Myocyte (in vitro differentiated cells): Measurements from ENCODE around the gene EMX2. TPM values are rescaled to one million over a fixed set of nuclear protein-coding genes. Genes with fewer than 3 reads are reported as not detected.

Experiments used
- DNase-seq: peaks from one replicate; pipeline ENCODE4 v3.0.0-alpha.2; 2012; ENCODE audit warnings: low read depth
- total RNA-seq: library from RNA; depleted of rRNA; stranded (reverse); fragments of >200 nt; gene quantifications from 2 replicates; pipeline ENCODE4 v1.2.3, GENCODE V29; 2014

The EMX2 gene
- total RNA-seq, 1 donor from 2014 or later, result not detected

GRCh38 chr10:117531371-117532002 lies 11.1 kb upstream of the EMX2 start:
- DNase-seq, result no peak

DNA sequence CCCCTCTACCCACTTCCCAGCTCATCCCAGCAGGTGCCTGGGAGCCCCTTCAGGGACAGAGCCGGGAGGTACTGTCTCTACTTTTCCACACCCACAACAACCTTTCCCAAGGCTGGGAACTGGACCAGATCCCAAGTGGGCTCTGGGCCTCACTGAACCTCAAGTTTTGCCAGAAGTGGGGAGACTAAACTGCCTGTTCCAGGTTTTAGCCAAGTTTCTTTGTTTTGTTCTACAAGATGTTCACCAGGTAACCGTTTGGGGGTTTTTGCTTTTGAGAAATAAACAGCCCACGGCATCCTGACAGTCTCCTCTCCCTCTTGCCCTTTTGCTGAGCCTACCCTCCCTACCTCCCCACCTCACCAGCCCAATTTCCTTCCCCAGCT lies 10.6 kb upstream of the EMX2 start:
- DNase-seq, result no peak

- DNase-seq, result no peak
Measured at GRCh38 chr10:117532451-117533107, 10.0 kb upstream of the EMX2 start.

GRCh38 chr10:117533507-117534281 lies 8.9 kb upstream of the EMX2 start:
- DNase-seq, result no peak

DNA sequence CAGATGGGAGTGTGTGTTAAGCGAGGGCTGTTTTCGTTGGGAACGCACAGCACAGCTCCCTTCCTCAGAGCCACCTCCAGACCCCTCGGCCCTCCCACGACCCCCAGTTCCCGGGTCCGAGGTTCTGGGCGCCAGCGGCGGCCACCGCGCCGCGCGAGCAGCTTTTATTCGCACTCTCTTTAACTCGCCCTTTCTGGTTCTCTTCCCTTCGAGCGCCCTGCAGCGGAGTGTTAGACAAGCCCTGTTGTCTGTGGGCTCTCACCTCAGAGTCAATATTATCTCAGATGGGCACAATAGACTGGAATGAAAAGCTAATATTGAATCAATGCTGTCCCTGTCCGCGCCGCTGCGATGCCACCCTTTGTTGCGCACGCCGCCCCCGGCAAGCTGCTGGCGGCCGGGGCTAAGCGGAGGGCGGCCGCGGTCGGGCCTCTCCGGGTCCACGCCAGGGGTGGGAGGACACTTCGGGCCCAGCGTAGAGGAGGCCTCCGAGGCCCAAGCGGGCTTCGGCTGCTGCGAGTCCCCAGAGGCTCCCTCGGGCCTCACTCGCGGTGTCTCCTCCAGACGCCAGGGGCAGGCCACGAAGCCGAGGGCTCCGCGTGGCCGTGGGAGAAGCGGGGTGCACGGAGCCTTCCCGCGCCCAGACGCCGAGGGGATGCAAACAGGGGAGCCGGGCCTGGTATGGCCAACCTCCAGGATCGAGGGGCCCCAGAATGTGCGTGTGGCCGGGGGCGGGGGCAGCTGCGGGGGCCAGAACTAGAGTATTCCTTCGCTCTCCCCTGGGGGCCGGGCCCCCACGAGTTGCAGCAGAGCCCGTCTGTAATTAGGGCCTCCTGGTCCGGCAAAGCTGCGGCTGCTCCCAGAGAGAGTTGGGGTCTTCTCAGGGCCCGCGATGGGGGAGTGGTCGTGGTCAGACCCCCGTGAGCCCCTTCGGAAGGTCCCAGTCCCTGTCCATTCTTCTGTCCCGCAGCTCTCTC lies 7.9 kb upstream of the EMX2 start:
- DNase-seq, result no peak

DNA sequence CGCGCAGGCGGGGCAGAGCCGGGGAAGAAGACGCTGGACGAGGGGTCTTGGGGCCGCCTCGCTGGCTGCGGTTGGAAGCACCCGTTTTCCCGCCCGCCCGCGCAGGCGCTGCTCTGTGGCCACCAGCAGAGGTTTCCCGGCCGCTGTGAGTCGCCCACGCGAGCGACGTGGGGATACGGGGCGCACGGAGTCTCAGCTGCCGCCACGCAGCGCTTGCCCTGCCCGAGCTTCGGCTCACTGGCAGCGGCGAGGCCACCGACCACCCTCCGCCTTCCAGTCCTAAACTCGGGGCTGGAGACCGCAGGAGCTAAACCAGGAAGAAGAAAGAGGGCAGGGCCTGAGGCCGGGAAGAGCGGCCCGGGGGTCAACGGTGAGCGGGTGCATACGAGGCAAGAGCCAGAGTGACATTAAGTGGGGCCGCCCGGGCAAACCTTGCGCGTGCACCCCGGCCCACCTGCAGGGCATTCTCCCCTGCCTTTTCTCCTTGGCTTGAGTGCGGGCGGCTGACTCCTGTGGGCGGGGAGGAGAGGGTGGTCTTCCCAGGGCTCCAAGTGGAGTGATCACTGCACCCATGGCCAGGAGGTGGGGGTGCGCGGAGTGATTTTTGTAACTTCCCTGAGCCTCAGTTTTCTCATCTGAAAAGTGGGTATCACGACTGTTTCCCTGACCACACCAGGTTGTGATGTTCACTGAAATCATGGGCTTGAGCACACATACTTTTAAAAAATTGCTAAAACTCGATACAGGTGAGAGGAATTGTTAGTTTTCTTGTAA lies 7.1 kb upstream of the EMX2 start:
- DNase-seq, result no peak

GRCh38 chr10:117536072-117536865 lies 6.3 kb upstream of the EMX2 start:
- DNase-seq, result no peak

DNA sequence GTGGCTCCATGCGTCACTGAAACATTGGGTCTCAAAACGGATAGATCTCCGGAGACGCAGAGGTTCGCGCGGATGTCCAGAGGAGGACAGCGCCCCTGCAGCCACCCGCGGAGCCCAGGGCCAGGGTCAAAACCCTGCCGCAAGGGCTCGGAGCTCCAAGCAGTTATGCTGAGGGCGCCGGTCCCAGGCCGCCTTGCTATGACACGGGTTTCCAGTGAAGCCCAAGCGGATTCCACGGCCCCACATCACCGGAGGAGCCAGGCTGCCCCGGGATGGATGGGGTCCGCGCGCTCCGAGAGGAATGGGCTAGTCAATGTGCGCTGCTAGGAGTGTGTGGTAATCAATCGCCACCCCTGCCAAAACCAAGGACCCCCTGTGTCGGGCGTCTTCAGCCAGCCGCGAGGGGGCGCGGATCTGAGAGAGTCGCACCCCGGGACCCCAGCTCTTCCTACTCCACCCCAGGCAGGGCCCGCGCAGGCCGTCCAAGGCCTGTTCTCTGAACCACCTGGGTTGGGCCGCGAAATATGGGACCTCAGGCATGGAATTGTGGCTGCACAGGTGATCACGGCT lies 5.6 kb upstream of the EMX2 start:
- no peak for DNase-seq

DNA sequence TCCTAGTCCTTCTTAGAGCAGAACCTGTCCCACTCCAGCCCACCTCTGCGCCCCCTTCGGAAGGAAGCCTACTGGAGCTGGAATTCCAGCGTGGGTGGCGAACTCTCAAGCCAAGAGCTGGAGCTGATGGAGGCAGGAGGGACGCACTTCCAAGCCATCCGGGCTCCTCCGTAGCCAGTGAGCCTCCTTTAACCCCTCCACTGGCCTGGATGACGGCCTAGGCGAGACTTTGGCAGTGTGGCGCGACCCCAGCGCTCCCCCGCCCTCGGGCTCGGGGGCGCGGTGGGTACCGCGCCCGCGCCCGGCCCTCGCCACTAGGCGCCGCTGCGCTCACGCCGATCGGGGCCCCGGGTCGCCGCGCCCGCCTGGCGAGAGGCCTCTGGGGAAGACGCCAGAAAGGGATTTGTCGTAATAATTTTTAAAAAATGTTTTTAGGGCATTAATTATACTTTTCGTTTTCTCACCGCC lies 5.1 kb upstream of the EMX2 start:
- no peak for DNase-seq

DNA sequence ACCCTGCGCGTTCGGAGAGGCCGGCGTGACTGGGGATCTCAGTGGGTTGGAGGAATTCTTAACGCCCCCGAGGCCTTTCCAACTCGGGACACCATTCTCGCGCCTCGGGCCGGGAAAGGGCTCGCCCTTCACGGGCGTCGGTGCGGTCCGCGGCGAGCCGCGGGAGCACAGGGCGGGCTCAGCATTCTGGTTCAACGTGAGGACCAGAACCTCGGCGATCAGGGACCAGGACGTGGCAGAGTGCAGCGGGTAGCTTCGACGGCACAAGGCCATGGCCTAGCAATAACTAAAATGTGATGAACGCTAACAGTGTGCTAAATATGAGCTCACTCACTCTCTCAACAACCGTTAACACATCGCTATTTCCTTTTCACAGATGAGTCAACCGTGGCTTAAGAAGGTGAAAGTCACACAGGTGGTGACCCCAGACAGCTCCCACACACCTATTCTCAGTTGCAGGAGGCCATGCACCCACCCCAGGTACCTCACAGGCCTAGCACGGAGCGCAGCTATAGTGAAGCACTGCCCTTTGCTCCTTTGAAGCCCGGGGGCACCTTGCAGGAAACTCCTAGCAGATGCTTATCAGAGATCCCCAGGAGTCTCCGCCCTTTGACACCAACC lies 4.5 kb upstream of the EMX2 start:
- DNase-seq, result no peak

DNA sequence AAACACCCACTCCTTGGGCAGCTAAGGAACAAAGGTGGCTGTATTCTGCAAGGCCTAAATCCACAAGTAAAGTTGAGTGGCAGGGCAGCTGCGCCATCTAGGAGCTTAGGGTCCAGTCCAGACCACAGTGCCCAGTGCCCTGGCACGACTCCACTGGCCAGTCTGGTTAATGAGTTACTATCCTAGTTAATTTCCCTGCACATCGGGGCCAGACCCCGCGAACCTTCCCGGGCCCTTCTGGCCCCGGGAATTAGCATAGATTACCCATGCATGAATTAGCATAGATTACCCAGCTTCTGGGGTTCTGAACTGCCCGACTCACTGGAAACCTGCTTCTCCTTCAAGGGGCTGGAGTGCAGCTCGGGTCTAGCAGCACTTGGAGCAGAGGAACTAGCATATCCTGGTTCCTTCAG lies 3.2 kb upstream of the EMX2 start:
- DNase-seq, result peak; percentile 65

- no peak for DNase-seq
Measured at GRCh38 chr10:117539903-117540639, 2.5 kb upstream of the EMX2 start.

DNA sequence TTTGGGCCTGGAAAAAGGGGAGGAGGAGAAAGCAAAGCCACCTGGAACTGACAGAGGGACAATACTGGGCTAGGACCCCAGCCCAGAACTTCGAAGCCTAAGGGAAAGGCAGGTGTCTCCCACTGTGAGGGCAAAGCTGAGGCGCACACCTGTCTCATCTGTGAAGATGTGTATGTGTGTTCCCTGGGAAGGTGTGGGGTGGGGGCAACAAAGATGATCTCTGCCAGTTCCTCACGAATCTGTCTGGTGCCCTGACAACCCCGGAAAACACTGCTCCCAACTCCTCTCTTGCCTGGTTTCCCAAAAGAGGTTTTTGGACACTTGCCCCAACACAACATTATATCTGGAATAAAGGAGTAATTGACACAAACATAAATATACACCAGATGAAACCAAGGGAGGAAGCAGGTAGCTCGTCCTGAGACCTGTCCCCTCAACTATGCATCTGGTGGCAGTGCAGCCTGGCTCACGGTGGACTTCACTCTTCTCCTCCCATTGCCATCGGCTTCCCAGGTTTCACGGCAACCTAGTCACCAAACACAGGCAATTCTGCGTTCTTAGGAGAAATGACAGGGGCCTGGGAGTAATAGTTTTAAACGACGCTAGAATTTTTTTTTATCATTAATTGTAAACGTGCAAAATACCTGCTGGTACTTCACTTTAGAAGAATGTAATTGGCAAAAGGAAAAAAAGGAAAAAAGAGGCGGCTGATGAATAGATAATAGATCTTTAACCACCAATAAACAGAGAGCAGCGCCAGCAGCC lies 1.7 kb upstream of the EMX2 start:
- DNase-seq, result no peak

- no peak for DNase-seq
Measured at GRCh38 chr10:117541405-117541908, 1.1 kb upstream of the EMX2 start.

DNA sequence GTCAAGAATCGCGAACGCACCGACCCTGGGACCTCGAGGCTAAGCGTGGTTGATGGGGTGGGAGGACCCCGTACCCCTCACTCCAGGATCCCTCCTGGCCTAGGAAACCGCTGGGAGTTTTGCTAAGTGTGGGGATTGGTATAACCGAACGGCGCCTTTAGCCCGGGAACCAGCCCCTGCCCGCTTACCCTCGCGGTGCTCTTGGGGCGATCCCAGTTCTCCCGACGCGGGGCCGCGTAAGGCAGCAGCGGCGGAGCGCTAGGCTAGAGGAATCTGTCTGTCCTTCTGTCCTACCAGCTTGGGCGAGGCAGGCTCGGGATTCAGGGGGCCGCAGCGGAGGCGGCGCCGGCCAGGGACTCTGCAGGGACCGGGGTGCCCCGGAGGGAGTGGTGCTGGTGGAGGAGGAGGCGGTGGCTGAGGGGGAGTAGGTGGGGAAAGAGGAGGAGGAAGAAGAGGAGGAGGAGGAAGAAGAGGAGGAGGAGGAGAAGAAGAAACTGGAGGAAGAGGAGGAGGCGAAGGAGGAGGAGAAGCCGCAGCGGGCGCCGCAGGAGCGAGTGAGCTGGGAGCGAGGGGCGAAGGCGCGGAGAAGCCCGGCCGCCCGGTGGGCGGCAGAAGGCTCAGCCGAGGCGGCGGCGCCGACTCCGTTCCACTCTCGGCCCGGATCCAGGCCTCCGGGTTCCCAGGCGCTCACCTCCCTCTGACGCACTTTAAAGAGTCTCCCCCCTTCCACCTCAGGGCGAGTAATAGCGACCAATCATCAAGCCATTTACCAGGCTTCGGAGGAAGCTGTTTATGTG lies 439 bp upstream of the EMX2 start:
- peak; percentile 40 for DNase-seq
